K562 (cell line): Measurements from ENCODE around the gene MYOM3. TPM values are rescaled to one million over a fixed set of nuclear protein-coding genes. Genes with fewer than 3 reads are reported as not detected.

Experiments used
- ATAC-seq: fragments of 200-7000 bp; cut with Tn5 transposase; 3 replicates; pipeline ENCODE4 v1.9.1; 2020; ENCODE audit warnings: moderate library complexity
- Bru-seq: library from RNA; stranded (reverse); fragments of 400-500 nt; gene quantifications from one replicate; lab custom pipeline; 2021; lab: Mats Ljungman, UMichigan
- BruChase-seq, 2 experiments: library from RNA; stranded (reverse); fragments of 400-500 nt; gene quantifications; one replicate each; lab custom pipeline; 2021; lab: Mats Ljungman, UMichigan
- BruUV-seq: library from RNA; stranded (reverse); fragments of 400-500 nt; replicated peaks from 2 replicates; lab custom pipeline; 2021; lab: Mats Ljungman, UMichigan
- CTCF ChIA-PET: fragments of 300-600 bp; formaldehyde crosslinking; extraction: SDS; loops from one replicate; lab custom pipeline; 2021; ENCODE audit warnings: low intra/inter-chr PET ratio; lab: Yijun Ruan, JAX
- POLR2A ChIA-PET: fragments of 300-600, 350-650 bp; sonication (Branson Sonifier 250); formaldehyde crosslinking; extraction: SDS; loops from one replicate; lab custom pipeline; 2021; ENCODE audit warnings: antibody characterized with exemption, inconsistent platforms; lab: Yijun Ruan, JAX
- DNase-seq, 4 experiments: peaks; one replicate each; pipeline versions ENCODE4 v3.0.0 to v3.0.0-alpha.2; 2011 to 2018; ENCODE audit warnings: low spot score in 3 of 4, mixed read lengths in 3 of 4; ENCODE audit errors: extremely low read depth in 1 of 4
- FAIRE-seq: peaks from 2 replicates; lab custom pipeline; 2011; peaks lifted over from hg19 to GRCh38; lab: Jason Lieb, UNC
- H2AFZ ChIP-seq: 2 replicates; pipeline ENCODE4 v1.6.0; 2011; ENCODE audit warnings: low read depth, low read length, control low read depth, inconsistent platforms
- H3K27ac ChIP-seq: fragments of 200-600 bp; 3 replicates; pipeline ENCODE4 v1.8.0; 2011; ENCODE audit warnings: low read depth, mild to moderate bottlenecking, control low read depth, inconsistent platforms, low read length, moderate library complexity, mixed read lengths; ENCODE audit errors: extremely low read depth
- H3K27me3 ChIP-seq, 2 experiments: fragments of 300-600 bp in 1 of 2; 2 replicates in 1 of 2; 3 replicates in 1 of 2; pipeline versions ENCODE4 v1.6.0 to v1.8.0; 2011; ENCODE audit warnings: inconsistent platforms in 2 of 2, low read length in 2 of 2, mild to moderate bottlenecking in 1 of 2, mixed read lengths in 1 of 2, moderate library complexity in 1 of 2; ENCODE audit not compliant: control insufficient read depth in 2 of 2, insufficient read depth in 2 of 2
- H3K36me3 ChIP-seq: fragments of 300-600 bp; 3 replicates; pipeline ENCODE4 v1.8.0; 2011; ENCODE audit warnings: mild to moderate bottlenecking, low read length, inconsistent platforms; ENCODE audit not compliant: control insufficient read depth, insufficient read depth
- H3K4me1 ChIP-seq, 2 experiments: fragments of 200-600 bp in 1 of 2; replicated peaks in 1 of 2; 2 replicates in 1 of 2; 3 replicates in 1 of 2; pipeline versions ENCODE4 v1.5.1 to v1.8.0; 2011; ENCODE audit warnings: inconsistent platforms in 2 of 2, low read length in 2 of 2, mild to moderate bottlenecking in 1 of 2, mixed read lengths in 1 of 2, moderate library complexity in 1 of 2; ENCODE audit not compliant: control insufficient read depth in 2 of 2, insufficient read depth in 2 of 2
- H3K4me2 ChIP-seq: 2 replicates; pipeline ENCODE4 v1.6.1; 2011; ENCODE audit warnings: low read length, control low read depth, inconsistent platforms, mixed read lengths; ENCODE audit not compliant: insufficient read depth
- H3K4me3 ChIP-seq: fragments of 200-600 bp; sonication (generic), shearing (Covaris generic); 2 replicates; pipeline ENCODE4 v1.5.1; 2016; ENCODE audit warnings: control low read depth, inconsistent platforms
- H3K79me2 ChIP-seq: fragments of 200-600 bp; 3 replicates; pipeline ENCODE4 v1.8.0; 2011; ENCODE audit warnings: low read length, inconsistent platforms; ENCODE audit not compliant: control insufficient read depth, insufficient read depth
- H3K9ac ChIP-seq, 2 experiments: 2 replicates each; pipeline versions ENCODE4 v1.6.0 to v1.6.1; 2011; ENCODE audit warnings: low read depth in 2 of 2, low read length in 2 of 2, control low read depth in 1 of 2, inconsistent platforms in 1 of 2, mild to moderate bottlenecking in 1 of 2, mixed read lengths in 1 of 2; ENCODE audit not compliant: insufficient read depth in 1 of 2
- H3K9me1 ChIP-seq: one replicate; pipeline ENCODE4 v1.6.0; 2011; ENCODE audit warnings: inconsistent platforms, mild to moderate bottlenecking, low read length, moderate library complexity; ENCODE audit not compliant: control insufficient read depth, insufficient read depth
- H3K9me3 ChIP-seq: replicated peaks from 2 replicates; pipeline ENCODE4 v1.5.1; 2011; ENCODE audit warnings: low read depth, low read length, inconsistent platforms; ENCODE audit not compliant: control insufficient read depth, insufficient read depth
- H4K20me1 ChIP-seq: replicated peaks from 2 replicates; pipeline ENCODE4 v1.6.1; 2011; ENCODE audit warnings: low read length, inconsistent platforms, mixed read lengths; ENCODE audit not compliant: control insufficient read depth, insufficient read depth
- BHLHE40 ChIP-seq: IDR thresholded peaks from 2 replicates; pipeline ENCODE4 v1.6.1; 2011; ENCODE audit warnings: low read length, improper control_type of control experiment
- CHD4 ChIP-seq: fragments of 200-600 bp; sonication (generic); IDR thresholded peaks from 3 replicates; pipeline ENCODE4 v1.6.1; 2012; ENCODE audit warnings: low read depth, mild to moderate bottlenecking, mixed read lengths, low read length, inconsistent platforms; ENCODE audit not compliant: insufficient read depth, insufficient replicate concordance, poor library complexity, severe bottlenecking
- CTBP1 ChIP-seq: fragments of 450-650 bp; IDR thresholded peaks from 2 replicates; pipeline ENCODE4 v1.6.1; 2016; ENCODE audit warnings: borderline replicate concordance
- EGR1 ChIP-seq: fragments of 450-650 bp; conservative IDR thresholded peaks from 2 replicates; pipeline ENCODE4 v1.6.1; 2017; ENCODE audit warnings: mild to moderate bottlenecking
- JUN ChIP-seq, 2 experiments: sonication (generic) in 1 of 2; formaldehyde crosslinking in 1 of 2; IDR thresholded peaks; 2 replicates each; pipeline versions ENCODE4 v1.6.1 to v1.8.0; 2012 to 2022; ENCODE audit warnings: borderline replicate concordance in 2 of 2, mild to moderate bottlenecking in 2 of 2, improper control_type of control experiment in 1 of 2, low read depth in 1 of 2, low read length in 1 of 2, missing genetic modification reagents in 1 of 2
- MITF ChIP-seq: IDR thresholded peaks from 2 replicates; pipeline ENCODE4 v1.6.1; 2014; ENCODE audit warnings: antibody characterized with exemption
- RAD21 ChIP-seq, 2 experiments: fragments of 250-450 bp in 1 of 2; fragments of 450-650 bp in 1 of 2; sonication (Bioruptor Pico) in 1 of 2; formaldehyde crosslinking in 1 of 2; IDR thresholded peaks in 1 of 2; conservative IDR thresholded peaks in 1 of 2; 2 replicates each; pipeline versions ENCODE4 v1.4.0 to v1.8.0; 2020 to 2022; ENCODE audit warnings: mild to moderate bottlenecking in 2 of 2, moderate library complexity in 1 of 2
- TAF1 ChIP-seq: IDR thresholded peaks from 2 replicates; pipeline ENCODE4 v1.6.1; 2011; ENCODE audit warnings: mild to moderate bottlenecking, low read length, moderate library complexity; ENCODE audit not compliant: insufficient read depth, control insufficient read depth, severe bottlenecking; ENCODE audit errors: extremely low read depth
- TCF15 ChIP-seq: fragments of 250-450 bp; sonication (Bioruptor Pico); IDR thresholded peaks from 2 replicates; pipeline ENCODE4 v1.8.0; 2022; ENCODE audit warnings: moderate library complexity, mild to moderate bottlenecking, inconsistent platforms
- VEZF1 ChIP-seq: fragments of 200-800 bp; sonication (Bioruptor generic); IDR thresholded peaks from 2 replicates; pipeline ENCODE4 v1.6.1; 2017; ENCODE audit warnings: missing genetic modification characterization, missing compliant biosample characterization
- ZNF583 ChIP-seq: fragments of 250-450 bp; sonication (Bioruptor Pico); IDR thresholded peaks from 2 replicates; pipeline ENCODE4 v1.4.0; 2020
- WGBS: fragments of 100-300 bp; shearing (Covaris generic); methylation state at CpG from one replicate; pipeline ENCODE4 v1.1.6; 2016; ENCODE audit warnings: low coverage, mixed read lengths; ENCODE audit not compliant: insufficient coverage; ENCODE audit errors: missing lambda C conversion rate; 5-methylcytosine and 5-hydroxymethylcytosine counted together
- in situ Hi-C: fragments of 300-500 bp; cut with MboI; formaldehyde crosslinking; loops from 4 replicates; pipeline ENCODE4 v1.15.0; 2018; ENCODE audit warnings: inconsistent platforms, mixed read lengths
- intact Hi-C: fragments of 100-400 bp; cut with micrococcal nuclease; formaldehyde crosslinking; loops from 2 replicates; pipeline ENCODE4 v1.14.2; 2022
- long read RNA-seq, 3 experiments: library from polyadenylated mRNA in 2 of 3; library from RNA in 1 of 3; unstranded in 2 of 3; stranded (forward) in 1 of 3; transcript quantifications; one replicate each; pipeline ENCODE4 v2.0.0, GENCODE V29; 2019 to 2022
- polyA minus RNA-seq, 3 experiments: library from RNA; depleted of rRNA, polyadenylated mRNA; stranded (reverse); fragments of >200 nt; gene quantifications; 2 replicates each; pipeline ENCODE4 v1.2.3, GENCODE V29; 2011
- polyA plus RNA-seq, 8 experiments: library from polyadenylated mRNA; depleted of rRNA in 4 of 8; stranded (reverse) in 5 of 8; unstranded in 3 of 8; fragments of >200 nt; fragmentation: Nextera tagmentation in 2 of 8; fragmentation: Illumina TruSeq in 1 of 8; extraction: Ambion mirVana in 2 of 8; extraction: Trizol in 1 of 8; gene quantifications; 2 replicates each; pipeline versions ENCODE4 v1.2.1 to v1.2.3, GENCODE V29; 2011 to 2014; ENCODE audit warnings: inconsistent platforms in 1 of 8, missing spikeins in 1 of 8
- total RNA-seq, 7 experiments: library from RNA; depleted of rRNA in 6 of 7; stranded (reverse); fragments of >200 nt in 6 of 7; fragmentation: Illumina TruSeq in 2 of 7; extraction: Trizol in 2 of 7; gene quantifications; 2 replicates each; pipeline versions ENCODE4 v1.2.1 to v1.2.3, GENCODE V29; 2011 to 2021; ENCODE audit warnings: low replicate concordance in 1 of 7

MYOM3 gene
- total RNA-seq (2011; cell fraction: chromatin; rRNA removed; ENCODE audit: low replicate concordance), result 0.09 TPM in 1 of 2 replicates, not detected in the other
- not detected in 2 replicates for total RNA-seq (2011; cell fraction: nucleolus; rRNA removed)
- total RNA-seq (2011; cell fraction: nucleoplasm; rRNA removed), result not detected in 2 replicates
- not detected in 2 replicates for total RNA-seq (2014; rRNA removed)
- total RNA-seq (2014; rRNA removed; fragmentation: Illumina TruSeq; extraction: Trizol), result not detected in 2 replicates
- total RNA-seq (2015; rRNA removed; fragmentation: Illumina TruSeq; extraction: Trizol), result not detected in 2 replicates
- not detected in 2 replicates for total RNA-seq (2021)
- 0.01 TPM in 1 of 2 replicates, not detected in the other for polyA plus RNA-seq (2011; rRNA removed)
- polyA plus RNA-seq (2011; cell fraction: cytosol; rRNA removed), result not detected in 2 replicates
- 0.03 and 0.06 TPM in 2 replicates for polyA plus RNA-seq (2011; cell fraction: nucleus; rRNA removed)
- 0.06 TPM in 1 of 2 replicates, not detected in the other for polyA plus RNA-seq (2012)
- not detected in 2 replicates for polyA plus RNA-seq (2014; fragmentation: Illumina TruSeq; extraction: Trizol)
- polyA plus RNA-seq (2014; fragmentation: Nextera tagmentation; extraction: Ambion mirVana), result not detected
- polyA plus RNA-seq (2014; rRNA removed), result not detected in 2 replicates
- polyA minus RNA-seq (2011; rRNA and poly(A)+ RNA removed), result 0.11 TPM in 1 of 2 replicates, not detected in the other
- not detected in 2 replicates for polyA minus RNA-seq (2011; cell fraction: cytosol; rRNA and poly(A)+ RNA removed)
- not detected in 2 replicates for polyA minus RNA-seq (2011; cell fraction: nucleus; rRNA and poly(A)+ RNA removed)
- percentile 5 among the genes with signal in this experiment for Bru-seq, nascent RNA
- BruChase-seq, experiment 1, labeled RNA remaining after a 2-hour chase, result percentile 2 among the genes with signal in this experiment
- BruChase-seq, experiment 2, labeled RNA remaining after a 6-hour chase, result not detected
- long read RNA-seq, experiment 1, result 0 reads
- long read RNA-seq, experiment 2, result 0 reads
- long read RNA-seq, experiment 3, result 0 reads

GRCh38 chr1:24111996-24112779 lies at the start of gene MYOM3:
TSS of gene MYOM3 (minus strand) at chr1:24112135. CDS start at chr1:24108636, 3,499 bp downstream.
- Histone ChIP-seq H3K9me1 (no peaks in the 10 kb centered on the region), H3K27ac (no peak within 1 kb of the TSS), H3K4me2 (peak within 1 kb of the TSS; percentile 63), H3K4me3 (no peak within 1 kb of the TSS), H3K79me2 (no peaks in the 10 kb centered on the region), H3K4me1 (peaks cover 0 to 20% of the 10 kb centered on the region in 2 experiments; a peak in 3 of 5 replicates), H2AFZ (no peak within 1 kb of the TSS), H3K27me3 (peaks cover 60 to 91% of the 10 kb centered on the region in 2 experiments), H3K9me3 (no peaks in the 10 kb centered on the region), H3K36me3 (no peaks in the 10 kb centered on the region), H3K9ac (peak within 1 kb of the TSS in 1 of 2 experiments; percentile 79; a peak in 1 of 4 replicates), H4K20me1 (peaks cover 16% of the 10 kb centered on the region)
- FAIRE-seq, result peak; percentile 94
- ATAC-seq, result peak; percentile 99
- CTCF ChIA-PET, result interaction anchor here (0.6 to 1.5 kb wide), 5 partner anchors 41 to 340 kb away, joined by 3 to 7 read pairs (median 4); no protein-coding TSS in a partner anchor
- in situ Hi-C loops (no loop called here), intact Hi-C loops (loop anchor here (1.0 to 5.0 kb wide), 2 partner anchors 41 to 165 kb away; no protein-coding TSS in a partner anchor)
- WGBS, result 15% methylated on average over 27 of the region's 27 CpGs
- no TSS peak for BruUV-seq
- peak; percentile 70 to 81 (median 76) for DNase-seq
- POLR2A ChIA-PET, result interaction anchor here (0.7 to 1.7 kb wide), 5 partner anchors 8 to 1573 kb away, joined by 3 to 9 read pairs (median 4); no protein-coding TSS in a partner anchor
- peak; percentile 93 for TF ChIP-seq MITF
- peak; percentile 91 to 96 for TF ChIP-seq RAD21 (CRISPR knock-in tag; conservative IDR thresholded peaks at IDR 0.05 in 1 of 2, IDR thresholded peaks at IDR 0.05 in 1 of 2)
- 0 out of 2 replicates have a peak, but pooled peaks have one; percentile 8 for TF ChIP-seq JUN (IDR thresholded peaks at IDR 0.05; ENCODE audit: borderline replicate concordance, low read depth, low read length)
- TF ChIP-seq JUN (CRISPR knock-in tag; IDR thresholded peaks at IDR 0.05; ENCODE audit: borderline replicate concordance), result no peak
- TF ChIP-seq CHD4, result no peak
- no peak for TF ChIP-seq TAF1
- peak; percentile 34; the same call in 1 of the 2 replicates for TF ChIP-seq EGR1
- TF ChIP-seq ZNF583 (CRISPR knock-in tag), result no peak; the same call in 1 of the 2 replicates
- TF ChIP-seq BHLHE40, result peak; percentile 58; the same call in 1 of the 2 replicates
- peak; percentile 80 for TF ChIP-seq VEZF1 (CRISPR knock-in tag)
- TF ChIP-seq CTBP1, result peak; percentile 60; the same call in 1 of the 2 replicates
- no peak for TF ChIP-seq TCF15 (CRISPR knock-in tag)
